K562 treated with DMSO at 1 percent for 4 hours (cell line): ENCODE data around the gene TERT. TPM values are rescaled to one million over a fixed set of nuclear protein-coding genes. Genes with fewer than 3 reads are reported as not detected.

ENCODE experiments used
- total RNA-seq: library from RNA; unstranded; fragments of 300-600 nt; gene quantifications from 2 replicates; pipeline ENCODE4 v1.2.3, GENCODE V29; 2022; ENCODE audit not compliant: insufficient read depth

TERT gene
- 0.18 TPM in 1 of 2 replicates, not detected in the other for total RNA-seq

GRCh38 chr5:1294835-1295649 lies at the start of gene TERT:
TSS of gene TERT (minus strand) at chr5:1295068. CDS start at chr5:1294989, 79 bp downstream.

GRCh38 chr5:1225081-1225480 lies 69.8 kb downstream of the TERT start, which contains the start of gene SLC6A18:
TSS of gene SLC6A18 (plus strand) at chr5:1225381. CDS start at chr5:1225478, 97 bp downstream.

Other genes with a start within 250 kb of the TERT start
- 4.1 and 7.3 TPM in 2 replicates for gene SLC12A7, start 183.0 kb downstream of the TERT start, total RNA-seq
- 0.88 and 3.2 TPM in 2 replicates for gene SLC6A19, start 93.5 kb downstream of the TERT start, total RNA-seq
- not detected in 2 replicates for gene SLC6A18, start 69.7 kb downstream of the TERT start, total RNA-seq
- gene CLPTM1L, start 50.0 kb upstream of the TERT start, total RNA-seq: 106 and 119 TPM in 2 replicates
- gene SLC6A3, start 150.4 kb upstream of the TERT start, total RNA-seq: not detected in 2 replicates
- gene LPCAT1, start 228.9 kb upstream of the TERT start, total RNA-seq: 15.0 and 16.1 TPM in 2 replicates